Ishikawa (cell line): ENCODE results near the gene SCGB2A2.

ENCODE experiments used
- CEBPB ChIP-seq: IDR thresholded peaks from 2 replicates; pipeline ENCODE4 v1.6.1; 2012
- CREB1 ChIP-seq: IDR thresholded peaks from 2 replicates; pipeline ENCODE4 v1.6.1; 2012; ENCODE audit warnings: low read depth
- EGR1 ChIP-seq: IDR thresholded peaks from 2 replicates; pipeline ENCODE4 v1.6.1; 2012
- EP300 ChIP-seq: IDR thresholded peaks from 2 replicates; pipeline ENCODE4 v1.6.1; 2012; ENCODE audit warnings: borderline replicate concordance
- FOXM1 ChIP-seq: IDR thresholded peaks from 2 replicates; pipeline ENCODE4 v1.6.1; 2012; ENCODE audit warnings: low read depth, borderline replicate concordance
- MAX ChIP-seq: IDR thresholded peaks from 2 replicates; pipeline ENCODE4 v1.6.1; 2012
- NFIC ChIP-seq: IDR thresholded peaks from 2 replicates; pipeline ENCODE4 v1.6.1; 2012
- RAD21 ChIP-seq: IDR thresholded peaks from 2 replicates; pipeline ENCODE4 v1.6.1; 2012; ENCODE audit warnings: low read depth
- REST ChIP-seq: IDR thresholded peaks from 2 replicates; pipeline ENCODE4 v1.6.1; 2012; ENCODE audit warnings: low read depth, mild to moderate bottlenecking
- TAF1 ChIP-seq: IDR thresholded peaks from 2 replicates; pipeline ENCODE4 v1.6.1; 2012; ENCODE audit warnings: low read depth, mild to moderate bottlenecking
- TCF12 ChIP-seq: IDR thresholded peaks from 2 replicates; pipeline ENCODE4 v1.6.1; 2012; ENCODE audit warnings: low read depth
- TEAD4 ChIP-seq: IDR thresholded peaks from 2 replicates; pipeline ENCODE4 v1.6.1; 2012
- USF1 ChIP-seq: IDR thresholded peaks from 2 replicates; pipeline ENCODE4 v1.6.1; 2012
- YY1 ChIP-seq: IDR thresholded peaks from 2 replicates; pipeline ENCODE4 v1.6.1; 2012; ENCODE audit warnings: low read depth
- ZBTB7A ChIP-seq: IDR thresholded peaks from 2 replicates; pipeline ENCODE4 v1.6.1; 2012; ENCODE audit warnings: low read depth

SCGB2A2 gene

GRCh38 chr11:62241095-62241494 lies 28.9 kb upstream of the SCGB2A2 start:
- no peak for TF ChIP-seq EGR1
- no peak for TF ChIP-seq MAX
- 0 out of 2 replicates have a peak, but pooled peaks have one; percentile 28 for TF ChIP-seq TEAD4
- TF ChIP-seq EP300: peak; percentile 76
- TF ChIP-seq FOXM1: peak; percentile 72; the same call in 1 of the 2 replicates
- peak; percentile 62 for TF ChIP-seq NFIC
- TF ChIP-seq CEBPB: no peak
- no peak for TF ChIP-seq YY1
- peak; percentile 52; the same call in 1 of the 2 replicates for TF ChIP-seq TCF12
- no peak for TF ChIP-seq ZBTB7A
- no peak for TF ChIP-seq REST

- TF ChIP-seq TCF12 (peak; percentile 93), EP300 (peak; percentile 95), TEAD4 (peak; percentile 75), YY1 (peak; percentile 68), CEBPB (0 out of 2 replicates have a peak, but pooled peaks have one; percentile 53), USF1 (peak; percentile 62; the same call in 1 of the 2 replicates), EGR1 (no peak), ZBTB7A (no peak), TAF1 (no peak), REST (no peak; the same call in 1 of the 2 replicates), FOXM1 (peak; percentile 51; the same call in 1 of the 2 replicates), NFIC (peak; percentile 99), RAD21 (peak; percentile 21; the same call in 1 of the 2 replicates), MAX (peak; percentile 77), CREB1 (no peak)
These were observed 27.9 kb upstream of the SCGB2A2 start, which contains the start of gene SCGB1D2 for GRCh38 chr11:62242021-62242420. Gene SCGB1D2, plus strand, starts transcription at chr11:62242239. Its CDS starts 69 bp downstream, at chr11:62242308.

- TF ChIP-seq REST (peak; percentile 94), USF1 (no peak), EGR1 (no peak), CEBPB (no peak), RAD21 (peak; percentile 52; the same call in 1 of the 2 replicates), TCF12 (no peak), EP300 (no peak), CREB1 (no peak)
These were observed 24.6 kb upstream of the SCGB2A2 start for GRCh38 chr11:62245271-62245753.

GRCh38 chr11:62251698-62252097 lies 18.3 kb upstream of the SCGB2A2 start:
- no peak for TF ChIP-seq MAX
- TF ChIP-seq NFIC: no peak
- TF ChIP-seq TCF12: no peak
- no peak for TF ChIP-seq CEBPB
- TF ChIP-seq EP300: no peak
- no peak for TF ChIP-seq TAF1
- TF ChIP-seq TEAD4: no peak
- no peak for TF ChIP-seq USF1
- TF ChIP-seq FOXM1: no peak
- no peak for TF ChIP-seq RAD21
- no peak for TF ChIP-seq ZBTB7A
